Measurements from ENCODE around the gene OR4F3.
"Not testable (repeated sequence)": the region's sequence is repeated elsewhere in the genome, so short reads cannot be mapped to it uniquely, and the experiment has no call there.

The OR4F3 gene

GRCh38 chr5:181366968-181367367 is at the start of gene OR4F3:
TSS of gene OR4F3 (plus strand) at chr5:181367268.
- DNase-seq (ENCODE audit: low read depth): not testable (repeated sequence)

Data from HS-5 (cell line).